Left cardiac atrium (tissue), 4 donors: ENCODE results near the gene RAB4B. TPM values are rescaled to one million over a fixed set of nuclear protein-coding genes. Genes with fewer than 3 reads are reported as not detected.
"Not testable (repeated sequence)": the region's sequence is repeated elsewhere in the genome, so short reads cannot be mapped to it uniquely, and the experiment has no call there.

Experiments used
- ATAC-seq, 2 donors: fragments of 200-7000 bp; cut with Tn5 transposase; one replicate each; pipeline ENCODE4 v1.9.1; 2020; ENCODE audit warnings: mild to moderate bottlenecking in 2 of 2, moderate library complexity in 2 of 2
- DNase-seq: peaks from one replicate; pipeline ENCODE4 v3.0.0-alpha.2; 2020
- intact Hi-C, 2 donors: fragments of 100-400 bp; cut with DNase I; formaldehyde crosslinking; loops; one replicate each; pipeline versions ENCODE4 v1.14.1 to v1.15.1; 2022 to 2023
- total RNA-seq, 2 donors: library from RNA; stranded (reverse); fragmentation: NEBNext Ultra II Directional; extraction: Animal tissue kit (Norgen Biotek cat#: 25700); gene quantifications; one replicate each; pipeline ENCODE4 v1.2.1, GENCODE V29; 2021
- donor health status: DM: no; HTN: yes; CAD: no.
- donor health status: DM: no; HTN: yes; CAD: no; lungs with severe emphysema.
- donor health status: DM: yes; HTN: yes; CAD: no.
- donor health status: Dilated cardiomyopathy.

RAB4B gene
- total RNA-seq, 2 donors from 2014 or later, result 15.9 to 17.5 TPM

GRCh38 chr19:40776364-40776763, 1.7 kb upstream of the RAB4B start:
- no peak for DNase-seq
- ATAC-seq, result no peak
- intact Hi-C loops, result no loop called here

DNA sequence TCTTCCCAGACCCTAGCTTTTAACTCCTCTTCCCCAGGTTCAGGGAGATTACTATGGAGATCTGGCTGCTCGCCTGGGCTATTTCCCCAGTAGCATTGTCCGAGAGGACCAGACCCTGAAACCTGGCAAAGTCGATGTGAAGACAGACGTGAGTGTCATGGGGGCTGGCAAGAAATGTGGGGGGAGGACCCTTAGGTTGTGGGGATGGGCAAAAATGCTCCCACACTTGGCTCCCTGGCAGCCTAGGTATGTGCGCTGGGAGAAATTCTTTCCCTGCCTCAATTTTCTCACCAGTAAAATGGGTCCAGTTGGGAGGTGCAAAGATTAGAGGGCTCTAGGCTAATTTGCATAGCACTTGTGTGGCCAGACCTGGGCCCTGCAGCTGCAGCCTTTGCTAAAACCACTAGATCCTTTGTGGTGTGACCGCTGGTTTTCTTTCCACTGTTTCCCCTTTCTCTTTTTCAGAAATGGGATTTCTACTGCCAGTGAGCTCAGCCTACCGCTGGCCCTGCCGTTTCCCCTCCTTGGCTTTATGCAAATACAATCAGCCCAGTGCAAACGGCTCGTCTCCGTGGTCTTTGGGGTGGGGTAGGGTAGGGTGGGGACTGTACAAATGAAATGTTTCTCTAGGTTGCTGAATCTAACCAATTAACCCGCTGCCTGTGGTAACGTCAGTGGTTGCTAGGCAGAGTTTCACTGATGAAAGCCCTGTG, 959 bp upstream of the RAB4B start:
- ATAC-seq (peak; percentile 83 to 85), DNase-seq (peak; percentile 87)
- intact Hi-C loops, result no loop called here

DNA sequence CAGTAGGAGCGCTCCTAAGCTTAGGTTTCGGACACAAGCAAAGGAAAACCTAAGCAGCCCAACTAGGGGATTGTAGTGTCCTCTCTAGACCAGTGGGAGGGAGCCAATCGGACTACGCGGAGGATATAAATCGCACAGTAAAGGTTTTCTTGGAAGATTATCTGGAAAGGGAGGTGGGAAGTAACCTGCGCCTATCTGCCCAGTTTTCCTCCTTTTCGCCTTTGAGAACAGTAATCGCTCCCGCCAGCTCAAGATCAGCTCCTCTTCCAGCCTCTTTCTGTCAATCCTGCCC, 456 bp upstream of the RAB4B start:
- ATAC-seq (no peak), DNase-seq (no peak)
- intact Hi-C loops, result no loop called here

- DNase-seq, result no peak
- intact Hi-C loops, result no loop called here
- ATAC-seq, result no peak
Measured at GRCh38 chr19:40778706-40779284, 748 bp downstream of the RAB4B start.

DNA sequence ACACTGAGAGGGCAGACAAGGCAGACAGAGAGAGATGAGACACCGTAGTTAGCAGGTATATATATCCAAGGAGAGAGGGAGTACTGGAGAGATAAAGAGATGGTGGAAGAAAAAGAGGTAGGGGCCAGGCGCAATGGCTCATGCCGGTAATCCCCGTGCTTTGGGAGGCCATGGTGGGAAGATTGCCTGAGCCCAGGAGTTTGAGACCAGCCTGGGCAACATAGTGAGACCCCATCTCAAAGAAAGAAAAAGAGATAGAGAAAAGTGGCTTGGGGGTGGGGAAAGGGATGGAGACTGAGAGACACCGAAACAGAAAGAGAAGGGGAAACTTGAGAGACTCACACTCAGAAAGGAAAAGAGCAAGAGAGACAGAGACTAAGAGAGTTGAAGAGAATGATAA, 2.5 kb downstream of the RAB4B start:
- intact Hi-C loops, result no loop called here
- DNase-seq, result no peak
- no peak for ATAC-seq

DNA sequence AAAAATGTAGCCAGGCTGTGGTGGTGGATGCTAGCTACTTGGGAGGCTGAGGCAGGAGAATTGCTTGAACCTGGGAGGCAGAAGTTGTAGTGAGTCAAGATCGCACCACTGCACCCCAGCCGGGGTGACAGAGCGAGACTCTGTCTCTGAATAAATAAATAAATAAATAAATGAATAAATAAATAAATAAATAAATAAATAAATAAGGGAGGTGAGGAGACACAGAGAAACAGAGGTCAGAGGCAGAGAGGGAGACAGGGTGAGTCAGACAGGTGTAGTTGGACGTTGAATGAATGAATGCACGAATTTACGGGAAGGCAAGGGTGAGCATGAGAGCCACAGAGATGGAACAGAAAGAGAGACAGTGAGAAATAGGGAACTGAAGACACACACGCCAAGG, 3.1 kb downstream of the RAB4B start:
- intact Hi-C loops, result no loop called here
- no peak for DNase-seq
- no peak for ATAC-seq

GRCh38 chr19:40783711-40784110, 5.7 kb downstream of the RAB4B start:
- intact Hi-C loops, result no loop called here

DNA sequence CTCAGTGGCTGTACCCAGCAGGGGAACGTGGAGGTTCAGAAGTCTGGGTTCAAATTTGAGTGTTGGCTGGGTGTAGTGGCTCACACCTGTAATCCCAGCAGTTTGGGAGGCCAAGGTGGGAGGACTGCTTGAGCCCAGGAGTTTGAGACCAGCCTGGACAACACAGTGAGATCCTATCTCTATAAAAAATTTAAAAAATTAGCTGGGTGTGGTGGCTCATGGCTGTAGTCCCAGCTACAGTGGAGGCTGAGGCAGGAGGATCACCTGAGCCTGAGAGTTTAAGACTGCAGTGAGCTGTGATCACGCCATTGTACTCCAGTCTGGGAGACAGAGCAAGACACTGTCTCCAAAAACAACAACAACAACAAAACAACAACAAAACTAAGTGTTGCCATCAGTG, 6.1 kb downstream of the RAB4B start:
- intact Hi-C loops, ATAC-seq, DNase-seq: not testable (repeated sequence)

More at GRCh38 chr19:40783711-40784110, 5.7 kb downstream of the RAB4B start:
- no peak for DNase-seq
- ATAC-seq, result no peak

- no peak for ATAC-seq
Measured at GRCh38 chr19:40785526-40785925, 7.5 kb downstream of the RAB4B start.

DNA sequence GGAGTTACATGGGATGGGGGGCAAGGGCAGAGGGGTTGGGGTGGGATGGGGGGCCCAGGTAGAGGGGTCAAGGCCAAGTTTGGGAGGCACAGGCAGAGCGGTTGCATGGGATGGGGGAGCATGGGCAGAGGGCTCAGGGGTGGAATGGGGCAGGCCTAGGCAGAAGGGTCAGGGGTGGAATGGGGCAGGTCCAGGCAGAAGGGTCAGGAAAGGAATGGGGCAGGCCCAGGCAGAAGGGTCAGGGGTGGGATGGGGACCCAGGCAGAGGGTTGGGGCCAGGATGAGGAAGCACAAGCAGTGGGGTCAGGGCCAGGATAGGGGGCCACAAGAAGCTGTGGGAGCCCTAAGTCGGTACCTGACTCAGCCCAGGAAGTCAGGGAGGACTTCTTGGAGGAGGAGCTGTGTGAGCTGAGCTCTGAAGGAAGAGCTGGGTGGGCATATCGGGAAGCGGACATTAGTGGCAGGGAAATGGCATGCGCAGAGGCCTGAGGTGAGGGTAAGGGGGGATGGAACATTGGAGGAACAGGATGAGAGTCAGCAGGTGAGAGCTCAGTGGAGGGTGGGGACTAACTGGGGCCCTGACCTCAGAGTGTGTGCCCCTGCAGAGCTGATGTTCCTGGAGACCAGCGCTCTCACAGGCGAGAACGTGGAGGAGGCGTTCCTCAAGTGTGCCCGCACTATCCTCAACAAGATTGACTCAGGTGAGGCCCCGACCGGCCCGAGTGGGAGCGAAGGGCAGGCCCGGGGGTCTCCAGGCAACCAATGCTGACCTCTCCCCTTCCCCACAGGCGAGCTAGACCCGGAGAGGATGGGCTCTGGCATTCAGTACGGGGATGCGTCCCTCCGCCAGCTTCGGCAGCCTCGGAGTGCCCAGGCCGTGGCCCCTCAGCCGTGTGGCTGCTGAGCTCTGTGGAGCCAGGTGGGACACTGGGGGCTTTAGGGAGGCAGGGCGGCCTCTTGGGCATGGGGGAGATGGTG, 8.3 kb downstream of the RAB4B start:
- intact Hi-C loops, result no loop called here
- no peak for ATAC-seq
- no peak for DNase-seq

More at GRCh38 chr19:40785526-40785925, 7.5 kb downstream of the RAB4B start:
- intact Hi-C loops, result no loop called here
- no peak for DNase-seq

GRCh38 chr19:40791349-40791748, 13.3 kb downstream of the RAB4B start:
- ATAC-seq (peak in 1 of 2 donors; percentile 30), DNase-seq (no peak)
- intact Hi-C loops, result no loop called here

GRCh38 chr19:40791996-40792395, 13.9 kb downstream of the RAB4B start:
- ATAC-seq (no peak), DNase-seq (no peak)
- intact Hi-C loops, result no loop called here

- no peak for ATAC-seq
- intact Hi-C loops, result no loop called here
- no peak for DNase-seq
Measured at GRCh38 chr19:40797166-40797962, 19.3 kb downstream of the RAB4B start.

DNA sequence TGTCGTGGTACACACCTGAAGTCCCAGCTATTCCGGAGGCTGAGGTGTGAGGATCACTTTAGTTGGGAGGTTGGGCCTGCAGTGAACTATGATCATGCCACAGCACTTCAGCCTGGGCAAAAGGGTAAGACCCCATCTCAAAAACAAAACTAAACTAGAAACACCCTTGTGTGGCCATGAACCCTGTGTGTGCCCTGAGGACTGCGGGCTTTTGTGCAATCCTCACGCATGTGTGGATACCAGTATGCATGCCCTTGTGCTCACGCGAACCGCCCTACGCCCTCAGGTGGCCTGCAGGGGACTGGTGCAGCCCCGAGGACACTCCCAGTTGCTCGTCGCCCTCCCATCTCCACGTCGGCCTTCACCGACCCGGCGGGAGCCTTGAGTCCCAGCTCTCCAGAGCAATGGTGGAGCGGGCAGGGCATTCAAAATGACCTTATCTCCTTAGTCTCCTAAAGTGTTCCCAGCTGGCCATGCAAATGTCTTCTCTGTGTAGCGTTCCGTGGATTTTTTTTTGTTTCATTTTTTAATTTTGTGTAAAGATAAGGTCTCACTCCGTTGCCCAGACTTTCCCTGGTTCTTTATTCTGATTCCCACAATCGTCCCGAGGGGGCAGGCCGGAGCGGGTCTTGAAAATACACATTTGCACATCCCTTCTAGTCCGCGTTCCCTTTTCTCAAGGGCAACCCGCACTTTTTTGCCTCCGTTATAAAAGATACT, 20.1 kb downstream of the RAB4B start:
- DNase-seq, result peak; percentile 75
- peak; percentile 28 for ATAC-seq
- intact Hi-C loops, result no loop called here

- intact Hi-C loops, result no loop called here
- ATAC-seq (peak; percentile 88 to 91), DNase-seq (peak; percentile 100)
Measured at GRCh38 chr19:40798683-40799557, 20.9 kb downstream of the RAB4B start, which contains the start of gene EGLN2. EGLN2 (plus strand) TSS chr19:40799191; CDS start chr19:40800573, 1,382 bp downstream.

- peak; percentile 13 to 28 for ATAC-seq
- intact Hi-C loops, result loop anchor here in 1 of 2 donors (5.0 to 10.0 kb wide), 2 partner anchors 82 to 135 kb away; partner anchors contain the start of genes COQ8B and ITPKC
Measured at GRCh38 chr19:40799558-40800338, 21.7 kb downstream of the RAB4B start.

More at GRCh38 chr19:40799558-40800338, 21.7 kb downstream of the RAB4B start:
- peak; percentile 82 for DNase-seq
